Measurements from ENCODE around the gene ST6GAL1.
"Not testable (repeated sequence)": the region's sequence is repeated elsewhere in the genome, so short reads cannot be mapped to it uniquely, and the experiment has no call there.

The ST6GAL1 gene, protein sequence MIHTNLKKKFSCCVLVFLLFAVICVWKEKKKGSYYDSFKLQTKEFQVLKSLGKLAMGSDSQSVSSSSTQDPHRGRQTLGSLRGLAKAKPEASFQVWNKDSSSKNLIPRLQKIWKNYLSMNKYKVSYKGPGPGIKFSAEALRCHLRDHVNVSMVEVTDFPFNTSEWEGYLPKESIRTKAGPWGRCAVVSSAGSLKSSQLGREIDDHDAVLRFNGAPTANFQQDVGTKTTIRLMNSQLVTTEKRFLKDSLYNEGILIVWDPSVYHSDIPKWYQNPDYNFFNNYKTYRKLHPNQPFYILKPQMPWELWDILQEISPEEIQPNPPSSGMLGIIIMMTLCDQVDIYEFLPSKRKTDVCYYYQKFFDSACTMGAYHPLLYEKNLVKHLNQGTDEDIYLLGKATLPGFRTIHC

GRCh38 chr3:186930143-186930640, at the start of gene ST6GAL1:
TSS of gene ST6GAL1 (plus strand) at chr3:186930526. CDS start at chr3:187042704, 112,178 bp downstream.
- peak; percentile 87 for FAIRE-seq
- DNase-seq (ENCODE audit: extremely low spot score, insufficient read length, low read depth), result no peak

DNA sequence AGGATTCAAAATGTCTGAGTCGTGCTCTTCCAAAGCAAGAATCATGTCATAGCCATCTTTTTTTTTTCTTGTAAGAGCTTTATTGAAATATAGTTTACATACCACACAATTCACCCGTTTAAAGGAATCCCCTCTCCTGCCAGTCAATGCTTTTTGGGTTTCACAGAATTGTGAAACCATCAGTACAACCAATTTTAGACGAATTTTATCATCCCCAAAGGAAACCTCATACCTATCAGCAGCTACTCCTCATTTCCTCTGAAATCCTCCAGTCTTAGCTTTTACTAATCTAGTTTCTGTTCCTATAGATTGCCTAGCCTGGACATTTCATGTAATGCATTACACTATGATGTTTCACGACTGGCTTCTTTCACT, 48.2 kb upstream of the ST6GAL1 start:
- DNase-seq (ENCODE audit: extremely low spot score, insufficient read length, low read depth) (no peak), FAIRE-seq (no peak)

- DNase-seq (ENCODE audit: extremely low spot score, insufficient read length, low read depth), result no peak
Measured at GRCh38 chr3:186882881-186883685, 47.2 kb upstream of the ST6GAL1 start.

DNA sequence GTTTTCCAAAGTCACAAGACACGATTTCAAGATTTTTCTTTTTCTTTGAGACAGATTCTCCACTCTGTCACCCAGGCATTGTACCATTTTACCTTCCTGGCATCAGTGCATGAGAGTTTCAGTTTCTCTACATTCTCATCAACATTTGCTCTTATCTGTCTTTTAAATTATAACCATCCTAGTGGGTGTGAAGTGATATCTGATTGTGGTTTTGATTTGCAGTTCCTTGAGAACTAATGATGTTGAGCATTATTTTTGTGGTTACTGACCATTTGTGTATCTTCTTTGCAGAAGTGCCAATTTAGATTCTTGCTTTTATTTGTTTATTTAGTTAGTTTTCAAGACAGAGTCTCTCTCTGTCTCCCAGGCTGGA, 46.7 kb upstream of the ST6GAL1 start:
- DNase-seq (ENCODE audit: extremely low spot score, insufficient read length, low read depth) (no peak), FAIRE-seq (no peak)

More at GRCh38 chr3:186882881-186883685, 47.2 kb upstream of the ST6GAL1 start:
- FAIRE-seq, result no peak

DNA sequence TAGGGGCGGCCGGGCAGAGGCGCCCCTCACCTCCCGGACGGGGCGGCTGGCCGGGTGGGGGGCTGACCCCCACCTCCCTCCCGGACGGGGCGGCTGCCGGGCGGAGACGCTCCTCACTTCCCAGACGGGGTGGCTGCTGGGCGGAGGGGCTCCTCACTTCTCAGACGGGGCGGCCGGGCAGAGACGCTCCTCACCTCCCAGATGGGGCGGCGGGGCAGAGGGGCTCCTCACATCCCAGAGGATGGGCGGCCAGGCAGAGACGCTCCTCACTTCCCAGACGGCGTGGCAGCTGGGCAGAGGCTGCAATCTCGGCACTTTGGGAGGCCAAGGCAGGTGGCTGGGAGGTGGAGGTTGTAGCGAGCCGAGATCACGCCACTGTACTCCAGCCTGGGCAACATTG, 45.5 kb upstream of the ST6GAL1 start:
- FAIRE-seq; DNase-seq (ENCODE audit: extremely low spot score, insufficient read length, low read depth): not testable (repeated sequence)

- FAIRE-seq (no peak), DNase-seq (ENCODE audit: extremely low spot score, insufficient read length, low read depth) (no peak)
Measured at GRCh38 chr3:186886202-186886981, 43.9 kb upstream of the ST6GAL1 start.

DNA sequence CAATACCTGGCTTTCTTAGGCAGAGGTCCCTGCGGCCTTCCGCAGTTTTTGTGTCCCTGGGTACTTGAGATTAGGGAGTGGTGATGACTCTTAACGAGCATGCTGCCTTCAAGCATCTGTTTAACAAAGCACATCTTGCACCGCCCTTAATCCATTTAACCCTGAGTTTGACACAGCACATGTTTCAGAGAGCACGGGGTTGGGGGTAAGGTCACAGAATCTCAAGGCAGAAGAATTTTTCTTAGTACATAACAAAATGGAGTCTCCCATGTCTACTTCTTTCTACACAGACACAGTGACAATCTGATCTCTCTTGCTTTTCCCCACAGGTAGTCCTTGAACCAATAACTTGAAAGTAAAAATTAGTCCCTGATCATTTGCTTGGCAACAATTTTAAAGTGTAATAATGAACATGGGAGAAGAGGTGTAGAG, 42.8 kb upstream of the ST6GAL1 start:
- not testable (repeated sequence) for FAIRE-seq; DNase-seq (ENCODE audit: extremely low spot score, insufficient read length, low read depth)

GRCh38 chr3:186888569-186888968, 41.8 kb upstream of the ST6GAL1 start:
- DNase-seq (ENCODE audit: extremely low spot score, insufficient read length, low read depth) (no peak), FAIRE-seq (no peak)

DNA sequence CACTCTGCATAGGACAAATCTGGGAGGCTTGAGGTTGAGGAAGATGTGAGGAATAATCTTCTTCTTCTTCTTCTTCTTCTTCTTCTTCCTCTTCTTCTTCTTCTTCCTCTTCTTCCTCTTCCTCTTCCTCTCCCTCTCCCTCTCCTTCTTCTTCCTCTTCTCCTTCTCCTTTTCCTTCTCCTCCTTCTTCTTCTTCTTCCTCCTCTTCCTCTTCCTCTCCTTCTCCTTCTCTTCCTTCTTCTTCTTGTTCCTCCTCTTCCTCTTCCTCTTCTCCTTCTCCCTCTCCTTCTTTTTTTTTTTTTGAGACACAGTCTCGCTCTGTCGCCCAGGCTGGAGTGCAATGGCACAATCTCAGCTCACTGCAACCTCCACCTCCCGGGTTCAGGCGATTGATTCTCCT, 40.6 kb upstream of the ST6GAL1 start:
- DNase-seq (ENCODE audit: extremely low spot score, insufficient read length, low read depth); FAIRE-seq: not testable (repeated sequence)

- FAIRE-seq, result no peak
- DNase-seq (ENCODE audit: extremely low spot score, insufficient read length, low read depth), result no peak
Measured at GRCh38 chr3:186890911-186891310, 39.4 kb upstream of the ST6GAL1 start.

GRCh38 chr3:186893071-186893470, 37.3 kb upstream of the ST6GAL1 start:
- DNase-seq (ENCODE audit: extremely low spot score, insufficient read length, low read depth); FAIRE-seq: not testable (repeated sequence)

DNA sequence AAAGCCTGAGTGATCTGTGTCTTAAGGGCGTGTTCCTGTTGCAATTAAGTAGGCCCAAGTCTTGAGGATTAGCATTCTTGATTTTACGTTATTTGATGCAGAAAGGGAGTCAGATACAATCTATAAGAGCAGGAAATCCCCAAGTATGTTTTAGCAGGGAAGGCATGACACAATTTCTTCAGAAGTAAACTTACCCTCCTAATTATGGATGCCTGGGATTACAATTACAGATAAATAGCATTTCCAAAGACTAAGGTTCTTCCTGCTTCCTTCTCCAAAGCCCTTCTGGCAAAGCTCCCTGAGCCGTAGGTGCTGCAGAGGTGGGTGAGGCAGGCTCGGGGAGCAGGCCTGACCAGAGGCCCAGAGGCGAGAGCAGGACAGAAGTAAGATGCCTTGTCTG, 34.9 kb upstream of the ST6GAL1 start:
- DNase-seq (ENCODE audit: extremely low spot score, insufficient read length, low read depth) (no peak), FAIRE-seq (no peak)

DNA sequence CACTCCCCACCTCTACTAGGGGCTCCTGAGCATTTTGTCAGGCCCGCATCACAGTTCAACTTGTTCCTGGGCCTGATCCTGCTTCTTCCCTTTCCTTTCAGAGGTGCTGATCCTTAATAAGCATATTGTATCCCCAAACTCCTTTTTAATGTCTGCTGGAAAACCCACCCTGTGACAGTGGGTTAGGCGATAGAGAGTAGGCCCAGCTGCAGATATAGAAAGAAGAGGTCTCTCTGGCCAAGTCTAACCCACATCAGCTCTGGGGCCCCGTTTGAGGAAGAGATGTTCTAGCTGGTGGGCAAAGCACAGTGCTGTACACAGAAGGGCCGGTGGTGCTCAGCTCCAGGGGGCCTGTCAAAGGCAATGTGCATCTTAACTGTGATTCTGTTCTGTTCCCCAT, 34.3 kb upstream of the ST6GAL1 start:
- no peak for FAIRE-seq
- DNase-seq (ENCODE audit: extremely low spot score, insufficient read length, low read depth), result no peak

- DNase-seq (ENCODE audit: extremely low spot score, insufficient read length, low read depth), result no peak
- FAIRE-seq, result no peak
Measured at GRCh38 chr3:186896875-186897274, 33.5 kb upstream of the ST6GAL1 start.

DNA sequence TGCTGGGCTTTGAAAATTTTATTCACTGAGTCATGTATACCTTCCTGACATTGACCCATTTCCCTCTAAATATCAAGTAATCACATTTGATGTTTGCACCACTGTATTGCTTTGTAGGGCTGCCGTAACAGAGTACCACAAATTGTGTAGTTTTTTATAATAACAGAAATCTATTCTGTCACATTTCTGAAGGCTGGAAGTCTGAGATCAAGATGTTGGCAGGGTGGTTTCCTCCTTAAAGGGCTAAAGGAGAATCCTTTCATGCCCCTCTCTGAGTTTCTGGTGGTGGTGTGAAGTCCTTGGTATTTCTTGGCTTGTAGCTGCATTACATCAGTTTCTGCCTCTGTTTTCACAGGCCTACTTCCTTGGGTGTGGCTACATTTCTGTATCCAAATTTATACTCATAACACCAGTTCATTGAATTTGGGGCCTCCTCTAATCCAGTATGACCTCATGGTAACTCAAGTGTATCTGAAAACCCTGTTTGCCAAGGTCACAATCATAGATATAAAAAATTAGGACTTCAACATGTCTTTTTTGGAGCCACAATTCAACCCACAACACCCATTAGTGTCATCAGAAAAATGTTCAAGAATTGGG, 29.1 kb upstream of the ST6GAL1 start:
- FAIRE-seq, result no peak
- DNase-seq (ENCODE audit: extremely low spot score, insufficient read length, low read depth), result no peak

- no peak for DNase-seq (ENCODE audit: extremely low spot score, insufficient read length, low read depth)
- no peak for FAIRE-seq
Measured at GRCh38 chr3:186902154-186902553, 28.2 kb upstream of the ST6GAL1 start.

DNA sequence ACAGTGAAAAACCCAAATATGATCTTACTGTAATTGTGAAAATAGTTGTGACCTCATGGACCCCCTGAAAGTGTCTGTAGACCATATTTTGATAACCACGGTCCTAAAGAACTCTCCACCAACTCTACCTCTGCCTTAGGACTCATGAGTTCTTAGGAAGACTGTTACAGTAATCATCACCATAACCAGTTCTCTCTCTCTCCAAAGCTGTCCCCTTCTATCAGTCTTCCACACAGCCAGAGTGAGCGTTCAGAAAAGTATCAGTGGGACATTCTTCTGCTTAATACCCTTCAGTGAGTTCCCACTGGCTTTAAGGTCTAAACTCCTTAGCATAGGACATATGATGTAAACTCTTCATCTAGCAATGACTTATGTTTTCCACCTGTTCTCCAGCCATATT, 27.6 kb upstream of the ST6GAL1 start:
- no peak for FAIRE-seq
- DNase-seq (ENCODE audit: extremely low spot score, insufficient read length, low read depth), result no peak

GRCh38 chr3:186903676-186904075, 26.6 kb upstream of the ST6GAL1 start:
- not testable (repeated sequence) for DNase-seq (ENCODE audit: extremely low spot score, insufficient read length, low read depth); FAIRE-seq

DNA sequence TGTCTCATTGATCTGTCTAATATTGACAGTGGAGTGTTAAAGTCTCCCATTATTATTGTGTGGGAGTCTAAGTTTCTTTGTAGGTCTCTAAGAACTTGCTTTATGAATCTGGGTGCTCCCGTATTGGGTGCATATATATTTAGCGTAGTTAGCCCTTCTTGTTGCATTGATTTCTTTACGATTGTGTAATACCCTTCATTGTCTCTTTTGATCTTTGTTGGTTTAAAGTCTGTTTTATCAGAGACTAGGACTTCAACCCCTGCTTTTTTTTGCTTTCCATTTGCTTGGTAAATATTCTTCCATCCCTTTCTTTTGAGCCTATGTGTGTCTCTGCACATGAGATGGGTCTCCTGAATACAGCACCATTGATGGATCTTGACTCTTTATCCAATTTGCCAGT, 23.3 kb upstream of the ST6GAL1 start:
- FAIRE-seq; DNase-seq (ENCODE audit: extremely low spot score, insufficient read length, low read depth): not testable (repeated sequence)

Measured in GM18507 (cell line).